Activated CD8-positive, alpha-beta T cell treated with anti-CD3 and anti-CD28 coated beads for 36 hours (primary cell): ENCODE results near the gene TAC1. TPM values are rescaled to one million over a fixed set of nuclear protein-coding genes. Genes with fewer than 3 reads are reported as not detected.

ENCODE experiments used
- ATAC-seq: fragments of 200-7000 bp; cut with Tn5 transposase; one replicate; pipeline ENCODE4 v1.10.0; 2021; ENCODE audit warnings: mild to moderate bottlenecking, moderate library complexity
- CTCF ChIA-PET: fragments of 350-600 bp; sonication (Branson Sonifier 250); formaldehyde crosslinking; loops from one replicate; lab custom pipeline; 2021; ENCODE audit warnings: antibody characterized with exemption; lab: Charles Lee
- POLR2A ChIA-PET: fragments of 350-600 bp; sonication (Branson Sonifier 250); formaldehyde crosslinking; loops from one replicate; lab custom pipeline; 2021; ENCODE audit warnings: antibody characterized with exemption; lab: Charles Lee
- DNase-seq: peaks from one replicate; pipeline ENCODE4 v3.0.0-alpha.2; 2020
- H3K27ac Mint-ChIP-seq: one replicate; pipeline ENCODE4 v1.8.0; 2021; ENCODE audit warnings: mild to moderate bottlenecking, mixed read lengths
- H3K27me3 Mint-ChIP-seq: one replicate; pipeline ENCODE4 v1.8.0; 2021; ENCODE audit warnings: mixed read lengths
- H3K36me3 Mint-ChIP-seq: one replicate; pipeline ENCODE4 v1.8.0; 2021; ENCODE audit warnings: low read depth, mixed read lengths
- H3K4me1 Mint-ChIP-seq: one replicate; pipeline ENCODE4 v1.8.0; 2021; ENCODE audit warnings: low read depth, mixed read lengths
- H3K4me3 Mint-ChIP-seq: one replicate; pipeline ENCODE4 v1.8.0; 2021; ENCODE audit warnings: mild to moderate bottlenecking, moderate library complexity, mixed read lengths
- H3K9me3 Mint-ChIP-seq: one replicate; pipeline ENCODE4 v1.8.0; 2021; ENCODE audit warnings: mixed read lengths
- intact Hi-C: fragments of 100-400 bp; cut with micrococcal nuclease; formaldehyde crosslinking; loops from one replicate; pipeline ENCODE4 v1.10.0; 2022
- total RNA-seq, 2 experiments: library from RNA; stranded (reverse); gene quantifications; one replicate each; pipeline ENCODE4 v1.2.3, GENCODE V29; 2021
- TF ChIP-seq, protein P1 (sequence below): fragments of 200-600 bp; IDR thresholded peaks from one replicate; pipeline ENCODE4 v1.8.0; 2022; ENCODE audit warnings: antibody characterized with exemption, mild to moderate bottlenecking

The TAC1 gene
- total RNA-seq, 2 experiments from 2014 or later, result not detected

- Mint-ChIP-seq H3K4me1 (no peaks in the 10 kb centered on the region), H3K27ac (no peak overlapping the region), H3K9me3 (no peaks in the 10 kb centered on the region), H3K36me3 (no peaks in the 10 kb centered on the region), H3K4me3 (no peak overlapping the region), H3K27me3 (peaks cover 2% of the 10 kb centered on the region)
- TF ChIP-seq, protein P1, sequence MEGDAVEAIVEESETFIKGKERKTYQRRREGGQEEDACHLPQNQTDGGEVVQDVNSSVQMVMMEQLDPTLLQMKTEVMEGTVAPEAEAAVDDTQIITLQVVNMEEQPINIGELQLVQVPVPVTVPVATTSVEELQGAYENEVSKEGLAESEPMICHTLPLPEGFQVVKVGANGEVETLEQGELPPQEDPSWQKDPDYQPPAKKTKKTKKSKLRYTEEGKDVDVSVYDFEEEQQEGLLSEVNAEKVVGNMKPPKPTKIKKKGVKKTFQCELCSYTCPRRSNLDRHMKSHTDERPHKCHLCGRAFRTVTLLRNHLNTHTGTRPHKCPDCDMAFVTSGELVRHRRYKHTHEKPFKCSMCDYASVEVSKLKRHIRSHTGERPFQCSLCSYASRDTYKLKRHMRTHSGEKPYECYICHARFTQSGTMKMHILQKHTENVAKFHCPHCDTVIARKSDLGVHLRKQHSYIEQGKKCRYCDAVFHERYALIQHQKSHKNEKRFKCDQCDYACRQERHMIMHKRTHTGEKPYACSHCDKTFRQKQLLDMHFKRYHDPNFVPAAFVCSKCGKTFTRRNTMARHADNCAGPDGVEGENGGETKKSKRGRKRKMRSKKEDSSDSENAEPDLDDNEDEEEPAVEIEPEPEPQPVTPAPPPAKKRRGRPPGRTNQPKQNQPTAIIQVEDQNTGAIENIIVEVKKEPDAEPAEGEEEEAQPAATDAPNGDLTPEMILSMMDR, result no peak
- ATAC-seq (no peak), DNase-seq (no peak)
- POLR2A ChIA-PET, result no interaction called here
- CTCF ChIA-PET, result no interaction called here
- intact Hi-C loops, result no loop called here
Observed at GRCh38 chr7:97748482-97748881, 16.6 kb downstream of the TAC1 start.

DNA sequence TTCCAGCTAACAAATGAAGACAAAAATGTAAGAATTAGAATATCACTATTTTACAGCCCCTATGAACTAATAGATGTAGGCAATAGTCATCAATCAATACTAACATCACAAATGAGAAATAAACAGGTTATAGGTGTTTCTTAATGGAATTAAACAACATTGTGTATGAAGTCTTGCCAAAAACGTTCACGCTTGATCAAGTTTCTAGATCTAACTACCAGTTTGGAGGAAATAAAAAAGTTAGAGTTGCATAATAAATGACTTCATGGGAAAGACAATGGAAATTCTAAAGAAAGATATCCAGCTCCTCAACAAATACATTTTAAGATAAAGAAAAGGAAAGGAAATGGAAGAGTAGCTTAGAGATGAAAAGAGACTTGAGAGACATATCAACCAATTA lies 19.7 kb downstream of the TAC1 start:
- no peak overlapping the region for H3K4me3 Mint-ChIP-seq
- H3K4me1 Mint-ChIP-seq, result no peaks in the 10 kb centered on the region
- CTCF ChIA-PET, result no interaction called here
- no peaks in the 10 kb centered on the region for H3K9me3 Mint-ChIP-seq
- H3K27me3 Mint-ChIP-seq, result peaks cover 3% of the 10 kb centered on the region
- intact Hi-C loops, result no loop called here
- no peaks in the 10 kb centered on the region for H3K36me3 Mint-ChIP-seq
- DNase-seq, result no peak
- H3K27ac Mint-ChIP-seq, result no peak overlapping the region
- TF ChIP-seq, protein P1, result no peak
- ATAC-seq, result no peak
- POLR2A ChIA-PET, result no interaction called here

GRCh38 chr7:97752215-97752614 lies 20.3 kb downstream of the TAC1 start:
- POLR2A ChIA-PET, result no interaction called here
- H3K4me1 Mint-ChIP-seq, result no peaks in the 10 kb centered on the region
- ATAC-seq (no peak), DNase-seq (no peak)
- CTCF ChIA-PET, result no interaction called here
- H3K27me3 Mint-ChIP-seq, result peaks cover 3% of the 10 kb centered on the region
- no peaks in the 10 kb centered on the region for H3K9me3 Mint-ChIP-seq
- no peak overlapping the region for H3K27ac Mint-ChIP-seq
- TF ChIP-seq, protein P1, result no peak
- no peak overlapping the region for H3K4me3 Mint-ChIP-seq
- no peaks in the 10 kb centered on the region for H3K36me3 Mint-ChIP-seq
- intact Hi-C loops, result no loop called here

DNA sequence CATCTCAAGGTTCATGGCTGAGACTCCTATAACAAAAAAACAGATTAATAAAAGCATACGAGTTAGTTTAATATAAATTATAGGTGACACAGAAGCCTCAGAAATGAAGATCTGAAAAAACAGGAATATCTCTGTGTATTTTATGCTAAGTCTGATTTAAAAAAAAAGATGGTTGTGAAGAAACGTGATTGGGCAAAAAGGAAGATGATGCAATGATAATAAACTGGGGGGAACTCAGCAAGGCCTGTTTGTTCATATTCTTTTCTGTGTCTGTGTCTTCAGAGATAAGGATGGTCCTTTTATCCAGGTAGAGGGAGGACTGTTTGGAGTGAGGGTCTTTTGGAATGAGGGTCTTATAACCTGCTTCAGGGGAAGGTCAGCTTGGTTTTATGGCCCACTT lies 25.9 kb downstream of the TAC1 start:
- no peak for ATAC-seq
- POLR2A ChIA-PET, result interaction anchor here (0.6 kb wide), 1 partner anchor 1329 kb away, joined by 3 read pairs; no protein-coding TSS in a partner anchor

DNA sequence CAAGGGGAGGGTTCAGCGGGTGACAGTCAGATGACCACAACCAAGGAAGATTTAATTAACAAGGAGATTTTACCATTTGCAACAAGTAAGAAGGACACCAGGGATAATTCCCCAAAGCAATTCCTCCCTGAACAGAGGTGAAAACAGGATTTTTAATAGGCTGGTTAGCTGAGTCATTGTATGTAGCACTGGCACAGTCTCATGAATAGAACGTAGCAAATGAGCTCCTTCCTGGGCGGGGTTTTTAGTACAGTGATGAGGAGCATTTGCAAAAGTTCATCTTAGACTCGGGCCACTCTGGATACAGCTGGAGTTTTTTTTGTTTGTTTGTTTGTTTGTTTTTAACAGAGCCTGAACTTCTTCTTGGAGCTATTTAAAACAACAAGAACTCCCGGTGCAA lies 39.0 kb downstream of the TAC1 start:
- no peak overlapping the region for H3K4me3 Mint-ChIP-seq
- H3K36me3 Mint-ChIP-seq, result no peaks in the 10 kb centered on the region
- H3K27me3 Mint-ChIP-seq, result no peaks in the 10 kb centered on the region
- ATAC-seq (no peak), DNase-seq (no peak)
- POLR2A ChIA-PET, result interaction anchor here (0.7 to 0.8 kb wide), 2 partner anchors 49 to 278 kb away, joined by 3 read pairs; no protein-coding TSS in a partner anchor
- intact Hi-C loops, result no loop called here
- H3K27ac Mint-ChIP-seq, result no peak overlapping the region
- TF ChIP-seq, protein P1, result no peak
- CTCF ChIA-PET, result no interaction called here
- H3K4me1 Mint-ChIP-seq, result no peaks in the 10 kb centered on the region
- no peaks in the 10 kb centered on the region for H3K9me3 Mint-ChIP-seq

More for the DNA sequence above, 25.9 kb downstream of the TAC1 start:
- CTCF ChIA-PET, result no interaction called here
- peaks cover 9% of the 10 kb centered on the region for H3K27me3 Mint-ChIP-seq
- DNase-seq, result no peak
- no peak overlapping the region for H3K4me3 Mint-ChIP-seq
- TF ChIP-seq, protein P1, result no peak
- intact Hi-C loops, result no loop called here
- H3K27ac Mint-ChIP-seq, result no peak overlapping the region
- no peaks in the 10 kb centered on the region for H3K36me3 Mint-ChIP-seq
- no peaks in the 10 kb centered on the region for H3K4me1 Mint-ChIP-seq
- no peaks in the 10 kb centered on the region for H3K9me3 Mint-ChIP-seq
